ENCODE measurements around the gene LATS2.

DNA sequence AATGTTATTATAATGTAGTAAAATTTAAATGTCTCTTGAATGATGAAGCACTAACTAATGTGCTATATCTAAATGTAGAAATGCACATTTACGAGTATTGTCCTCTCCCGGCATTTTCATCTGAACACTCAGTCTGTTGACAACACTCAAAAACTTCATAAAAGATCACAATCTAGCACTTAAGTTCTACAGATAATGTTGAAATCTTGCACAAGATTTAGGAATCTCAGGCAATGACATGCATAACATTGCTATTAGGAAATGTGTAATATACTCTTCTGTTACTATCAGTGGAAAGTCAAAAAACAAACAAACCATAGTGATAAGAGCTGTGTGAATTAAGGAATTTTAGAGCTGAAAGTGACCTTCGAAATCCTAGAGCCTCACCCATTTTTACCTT lies 121.3 kb downstream of the LATS2 start:
- TF ChIP-seq POLR2A (IDR thresholded peaks at IDR 0.05): no peak
- TF ChIP-seq, protein P1, sequence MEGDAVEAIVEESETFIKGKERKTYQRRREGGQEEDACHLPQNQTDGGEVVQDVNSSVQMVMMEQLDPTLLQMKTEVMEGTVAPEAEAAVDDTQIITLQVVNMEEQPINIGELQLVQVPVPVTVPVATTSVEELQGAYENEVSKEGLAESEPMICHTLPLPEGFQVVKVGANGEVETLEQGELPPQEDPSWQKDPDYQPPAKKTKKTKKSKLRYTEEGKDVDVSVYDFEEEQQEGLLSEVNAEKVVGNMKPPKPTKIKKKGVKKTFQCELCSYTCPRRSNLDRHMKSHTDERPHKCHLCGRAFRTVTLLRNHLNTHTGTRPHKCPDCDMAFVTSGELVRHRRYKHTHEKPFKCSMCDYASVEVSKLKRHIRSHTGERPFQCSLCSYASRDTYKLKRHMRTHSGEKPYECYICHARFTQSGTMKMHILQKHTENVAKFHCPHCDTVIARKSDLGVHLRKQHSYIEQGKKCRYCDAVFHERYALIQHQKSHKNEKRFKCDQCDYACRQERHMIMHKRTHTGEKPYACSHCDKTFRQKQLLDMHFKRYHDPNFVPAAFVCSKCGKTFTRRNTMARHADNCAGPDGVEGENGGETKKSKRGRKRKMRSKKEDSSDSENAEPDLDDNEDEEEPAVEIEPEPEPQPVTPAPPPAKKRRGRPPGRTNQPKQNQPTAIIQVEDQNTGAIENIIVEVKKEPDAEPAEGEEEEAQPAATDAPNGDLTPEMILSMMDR (IDR thresholded peaks at IDR 0.05): no peak
- no peak for TF ChIP-seq POLR2AphosphoS5 (IDR thresholded peaks at IDR 0.05; ENCODE audit: insufficient read depth in 1 of 2, low read depth in 1 of 2)
